Vagina (tissue), 2 donors: ENCODE data around the gene FAM3D. TPM values are rescaled to one million over a fixed set of nuclear protein-coding genes. Genes with fewer than 3 reads are reported as not detected.

Experiments used
- DNase-seq, 2 donors: peaks; one replicate each; pipeline ENCODE4 v3.0.0-alpha.2; 2017; ENCODE audit errors: extremely low spot score in 2 of 2
- H3K27ac ChIP-seq: fragments of 200-600 bp; sonication (generic); one replicate; pipeline ENCODE4 v1.5.1; 2019
- H3K27me3 ChIP-seq: fragments of 200-600 bp; sonication (generic); one replicate; pipeline ENCODE4 v1.5.1; 2019
- H3K36me3 ChIP-seq, 2 donors: fragments of 200-600 bp; sonication (generic); one replicate each; pipeline ENCODE4 v1.5.1; 2017 to 2019
- H3K4me1 ChIP-seq: fragments of 200-600 bp; sonication (generic); one replicate; pipeline ENCODE4 v1.5.1; 2019
- H3K4me3 ChIP-seq, 2 donors: fragments of 200-600 bp; sonication (generic); 1 replicate in 1 of 2; 2 replicates in 1 of 2; pipeline ENCODE4 v1.5.1; 2016 to 2019
- H3K9me3 ChIP-seq: fragments of 200-600 bp; sonication (generic); one replicate; pipeline ENCODE4 v1.5.1; 2019
- POLR2A ChIP-seq, 2 donors: fragments of 450-650 bp; IDR thresholded peaks; one replicate each; pipeline ENCODE4 v1.6.1; 2017; ENCODE audit warnings: antibody characterized with exemption in 2 of 2, mild to moderate bottlenecking in 2 of 2, moderate library complexity in 2 of 2
- POLR2AphosphoS5 ChIP-seq, 2 donors: sonication (generic); formaldehyde crosslinking; IDR thresholded peaks; one replicate each; pipeline ENCODE4 v1.9.0; 2017; ENCODE audit warnings: antibody characterized with exemption in 2 of 2, mild to moderate bottlenecking in 2 of 2, low read depth in 1 of 2; ENCODE audit not compliant: insufficient read depth in 1 of 2
- intact Hi-C: fragments of 100-400 bp; cut with DNase I; formaldehyde crosslinking; loops from one replicate; pipeline ENCODE4 v1.15.1; 2023
- total RNA-seq: library from RNA; depleted of rRNA; stranded (reverse); fragments of >200 nt; gene quantifications from one replicate; pipeline ENCODE4 v1.2.3, GENCODE V29; 2016
- TF ChIP-seq, protein P1 (sequence below), 3 experiments: fragments of 450-650 bp in 2 of 3; fragments of 200-600 bp in 1 of 3; sonication (generic) in 1 of 3; IDR thresholded peaks; one replicate each; pipeline ENCODE4 v1.5.1; 2017 to 2019; ENCODE audit warnings: antibody characterized with exemption in 3 of 3, mild to moderate bottlenecking in 2 of 3, moderate library complexity in 2 of 3

Gene FAM3D
- total RNA-seq, 1 donor from 2014 or later, result 13.5 TPM

DNA sequence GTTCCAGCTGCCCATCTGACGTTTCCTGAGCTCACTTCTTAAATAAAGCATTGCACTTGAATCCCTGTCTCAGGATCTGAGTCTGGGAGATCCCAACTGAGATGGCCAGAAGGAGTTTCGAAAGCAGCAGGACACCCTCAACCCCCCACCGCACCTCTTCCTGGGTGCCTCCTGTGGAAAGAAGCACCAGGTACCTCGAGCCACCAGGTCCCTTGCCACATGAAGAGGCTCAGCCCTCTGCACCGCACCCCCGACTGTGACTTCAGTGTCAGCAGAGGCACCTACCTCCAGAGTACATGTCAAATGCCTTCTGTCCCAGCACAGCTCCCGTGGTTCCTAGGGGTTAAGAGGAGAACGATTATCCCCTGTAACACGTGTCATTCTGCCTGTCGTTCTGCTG is 26.7 kb downstream of the FAM3D start:
- H3K9me3 ChIP-seq, result no peaks in the 10 kb centered on the region
- H3K36me3 ChIP-seq, result no peaks in the 10 kb centered on the region
- H3K4me1 ChIP-seq, result peaks cover 7% of the 10 kb centered on the region
- intact Hi-C loops, result no loop called here
- no peak for DNase-seq
- no peak overlapping the region for H3K27ac ChIP-seq
- no peaks in the 10 kb centered on the region for H3K27me3 ChIP-seq
- TF ChIP-seq POLR2AphosphoS5 (IDR thresholded peaks at IDR 0.05; ENCODE audit: insufficient read depth in 1 of 2, low read depth in 1 of 2) (no peak), POLR2A (IDR thresholded peaks at IDR 0.05) (no peak)
- TF ChIP-seq, protein P1, sequence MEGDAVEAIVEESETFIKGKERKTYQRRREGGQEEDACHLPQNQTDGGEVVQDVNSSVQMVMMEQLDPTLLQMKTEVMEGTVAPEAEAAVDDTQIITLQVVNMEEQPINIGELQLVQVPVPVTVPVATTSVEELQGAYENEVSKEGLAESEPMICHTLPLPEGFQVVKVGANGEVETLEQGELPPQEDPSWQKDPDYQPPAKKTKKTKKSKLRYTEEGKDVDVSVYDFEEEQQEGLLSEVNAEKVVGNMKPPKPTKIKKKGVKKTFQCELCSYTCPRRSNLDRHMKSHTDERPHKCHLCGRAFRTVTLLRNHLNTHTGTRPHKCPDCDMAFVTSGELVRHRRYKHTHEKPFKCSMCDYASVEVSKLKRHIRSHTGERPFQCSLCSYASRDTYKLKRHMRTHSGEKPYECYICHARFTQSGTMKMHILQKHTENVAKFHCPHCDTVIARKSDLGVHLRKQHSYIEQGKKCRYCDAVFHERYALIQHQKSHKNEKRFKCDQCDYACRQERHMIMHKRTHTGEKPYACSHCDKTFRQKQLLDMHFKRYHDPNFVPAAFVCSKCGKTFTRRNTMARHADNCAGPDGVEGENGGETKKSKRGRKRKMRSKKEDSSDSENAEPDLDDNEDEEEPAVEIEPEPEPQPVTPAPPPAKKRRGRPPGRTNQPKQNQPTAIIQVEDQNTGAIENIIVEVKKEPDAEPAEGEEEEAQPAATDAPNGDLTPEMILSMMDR (IDR thresholded peaks at IDR 0.05), result no peak
- no peak overlapping the region for H3K4me3 ChIP-seq

DNA sequence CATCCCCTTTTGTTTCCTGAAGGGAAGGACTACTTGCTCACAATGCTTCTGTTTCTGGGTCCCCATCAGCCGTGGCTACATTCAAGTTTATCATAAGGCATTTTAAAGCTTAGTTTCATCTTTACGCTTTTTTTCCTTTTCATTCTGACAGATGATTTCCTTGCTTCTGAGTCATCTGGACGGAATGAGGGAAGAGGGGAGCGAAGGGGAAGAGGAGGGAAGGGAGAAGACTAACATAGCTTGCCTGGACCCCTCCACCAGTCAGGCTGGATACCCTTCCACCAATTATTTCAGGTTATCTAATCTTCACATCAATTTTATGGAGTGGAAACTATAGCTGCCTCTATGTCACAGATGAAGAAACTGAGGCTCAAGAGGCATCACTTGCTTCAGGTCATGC is 27.6 kb downstream of the FAM3D start:
- no peaks in the 10 kb centered on the region for H3K9me3 ChIP-seq
- no peak overlapping the region for H3K27ac ChIP-seq
- no peaks in the 10 kb centered on the region for H3K27me3 ChIP-seq
- H3K4me1 ChIP-seq, result peaks cover 7% of the 10 kb centered on the region
- intact Hi-C loops, result no loop called here
- TF ChIP-seq, protein P1 (IDR thresholded peaks at IDR 0.05), result no peak
- TF ChIP-seq POLR2AphosphoS5 (IDR thresholded peaks at IDR 0.05; ENCODE audit: insufficient read depth in 1 of 2, low read depth in 1 of 2) (no peak), POLR2A (IDR thresholded peaks at IDR 0.05) (no peak)
- no peaks in the 10 kb centered on the region for H3K36me3 ChIP-seq
- no peak overlapping the region for H3K4me3 ChIP-seq
- DNase-seq, result no peak

DNA sequence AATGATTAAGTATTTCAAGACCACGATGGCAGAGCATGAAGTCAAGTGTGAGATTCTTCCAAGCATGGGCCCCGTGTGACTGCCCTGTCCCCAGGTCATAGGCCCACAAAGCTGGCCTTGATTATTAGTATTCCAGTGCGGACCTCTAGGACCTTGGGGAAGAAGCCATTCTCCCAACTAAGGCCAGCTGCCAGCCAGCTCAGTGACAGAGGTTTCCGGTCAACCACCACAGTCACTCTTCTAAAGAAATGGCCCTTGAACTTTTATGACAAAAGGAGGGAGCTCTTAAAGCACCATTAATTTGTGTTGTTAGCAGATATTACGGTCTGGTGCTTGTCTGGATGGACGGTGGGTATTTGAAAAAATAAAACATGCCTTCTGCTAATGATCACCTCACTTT is 28.0 kb downstream of the FAM3D start:
- H3K4me3 ChIP-seq, result no peak overlapping the region
- no peaks in the 10 kb centered on the region for H3K27me3 ChIP-seq
- TF ChIP-seq, protein P1 (IDR thresholded peaks at IDR 0.05), result no peak
- TF ChIP-seq POLR2AphosphoS5 (IDR thresholded peaks at IDR 0.05; ENCODE audit: insufficient read depth in 1 of 2, low read depth in 1 of 2), result no peak
- TF ChIP-seq POLR2A (IDR thresholded peaks at IDR 0.05), result no peak
- DNase-seq, result no peak
- H3K27ac ChIP-seq, result no peak overlapping the region
- peaks cover 7% of the 10 kb centered on the region for H3K4me1 ChIP-seq
- H3K9me3 ChIP-seq, result no peaks in the 10 kb centered on the region
- no peaks in the 10 kb centered on the region for H3K36me3 ChIP-seq
- intact Hi-C loops, result no loop called here

DNA sequence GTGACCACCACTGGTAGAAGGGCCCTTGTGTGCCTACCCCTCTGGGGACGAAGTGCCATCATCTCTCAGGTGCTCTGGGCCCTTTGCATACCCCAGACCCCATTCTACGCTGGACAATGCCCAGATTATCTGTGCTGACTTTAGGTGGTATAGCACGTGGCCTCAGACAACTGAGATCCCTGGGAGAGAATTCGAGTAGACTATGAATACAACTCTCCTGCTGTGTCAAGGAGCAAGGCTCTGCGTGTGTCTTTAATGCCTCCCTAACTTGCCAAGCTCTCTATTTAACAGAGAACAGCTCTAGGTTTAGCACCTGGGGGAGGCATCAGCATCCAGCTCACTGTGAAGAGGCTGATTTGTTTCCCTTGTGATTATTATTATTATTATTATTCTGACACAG is 29.1 kb downstream of the FAM3D start:
- TF ChIP-seq, protein P1 (IDR thresholded peaks at IDR 0.05), result no peak
- TF ChIP-seq POLR2A (IDR thresholded peaks at IDR 0.05) (no peak), POLR2AphosphoS5 (IDR thresholded peaks at IDR 0.05; ENCODE audit: insufficient read depth in 1 of 2, low read depth in 1 of 2) (no peak)
- Histone ChIP-seq H3K4me3 (no peak overlapping the region), H3K36me3 (no peaks in the 10 kb centered on the region), H3K9me3 (no peaks in the 10 kb centered on the region), H3K27me3 (no peaks in the 10 kb centered on the region), H3K4me1 (peaks cover 7% of the 10 kb centered on the region), H3K27ac (no peak overlapping the region)
- intact Hi-C loops, result no loop called here
- DNase-seq, result no peak

DNA sequence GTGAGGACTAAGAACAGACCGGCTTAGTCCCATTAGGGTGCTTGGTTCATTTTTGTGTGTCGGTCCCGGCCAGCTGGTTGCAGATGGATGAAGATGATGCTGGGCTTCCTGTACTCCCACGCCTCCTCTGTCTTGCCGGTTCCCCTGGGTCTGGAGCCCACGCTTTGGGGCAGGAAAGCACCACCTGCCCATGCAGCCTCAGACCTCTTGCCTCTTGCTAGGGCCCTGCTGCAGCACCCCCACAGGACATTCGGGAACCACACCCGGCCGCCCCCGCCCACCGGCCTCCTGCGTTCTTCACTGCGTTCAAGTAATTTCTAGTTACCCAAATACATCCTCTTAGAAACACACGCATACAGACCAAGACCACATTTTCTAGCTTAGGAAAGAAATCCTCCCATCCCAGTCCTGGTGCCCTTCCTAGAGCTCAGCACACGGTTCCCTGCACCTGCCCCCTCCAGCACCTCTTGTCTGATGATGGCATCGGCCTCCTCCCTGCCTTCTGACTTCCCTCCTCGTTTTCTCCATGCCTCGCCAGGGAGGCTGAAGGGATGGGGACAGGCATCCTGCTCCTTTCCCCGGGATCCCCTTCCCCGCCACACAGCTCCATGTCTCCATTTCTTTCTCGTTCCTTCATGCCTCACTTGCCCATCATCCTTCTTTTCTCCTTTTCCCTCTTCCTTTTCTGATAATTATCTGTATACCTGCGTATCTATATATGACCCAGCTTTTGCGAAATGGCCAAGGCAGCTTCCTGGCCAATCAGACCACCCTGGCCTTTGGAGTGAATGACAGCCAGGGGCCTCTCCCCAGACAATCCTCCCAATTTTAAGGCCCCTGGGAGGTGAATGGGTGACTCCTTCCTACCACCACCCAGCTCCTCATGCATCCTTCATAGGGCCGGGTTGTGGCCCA is 30.9 kb downstream of the FAM3D start:
- Histone ChIP-seq H3K9me3 (no peaks in the 10 kb centered on the region), H3K36me3 (no peaks in the 10 kb centered on the region), H3K4me3 (no peak overlapping the region), H3K4me1 (peaks cover 4% of the 10 kb centered on the region), H3K27me3 (no peaks in the 10 kb centered on the region), H3K27ac (no peak overlapping the region)
- TF ChIP-seq POLR2AphosphoS5 (IDR thresholded peaks at IDR 0.05; ENCODE audit: insufficient read depth in 1 of 2, low read depth in 1 of 2), result no peak
- TF ChIP-seq, protein P1 (IDR thresholded peaks at IDR 0.05), result no peak
- no peak for TF ChIP-seq POLR2A (IDR thresholded peaks at IDR 0.05)
- DNase-seq, result no peak
- intact Hi-C loops, result no loop called here
